Right renal cortex interstitium (tissue), 3 donors: Measurements from ENCODE around the gene GINS1. TPM values are rescaled to one million over a fixed set of nuclear protein-coding genes. Genes with fewer than 3 reads are reported as not detected.
A peak's percentile ranks its signal among the peaks of the same experiment; 100 is the strongest.
"Not testable (repeated sequence)": the region's sequence is repeated elsewhere in the genome, so short reads cannot be mapped to it uniquely, and the experiment has no call there.

Source experiments
- DNase-seq, 3 donors: peaks; one replicate each; pipeline ENCODE4 v3.0.0-alpha.2; 2013; ENCODE audit warnings: low read depth in 3 of 3, low spot score in 2 of 3
- polyA plus RNA-seq, 3 donors: library from polyadenylated mRNA; unstranded; fragments of 120-200 nt; gene quantifications; one replicate each; pipeline ENCODE4 v1.2.1, GENCODE V29; 2013; ENCODE audit not compliant: insufficient read length in 3 of 3

The GINS1 gene
- polyA plus RNA-seq, 3 donors: 18.5 to 20.0 (median 19.3) TPM

DNA sequence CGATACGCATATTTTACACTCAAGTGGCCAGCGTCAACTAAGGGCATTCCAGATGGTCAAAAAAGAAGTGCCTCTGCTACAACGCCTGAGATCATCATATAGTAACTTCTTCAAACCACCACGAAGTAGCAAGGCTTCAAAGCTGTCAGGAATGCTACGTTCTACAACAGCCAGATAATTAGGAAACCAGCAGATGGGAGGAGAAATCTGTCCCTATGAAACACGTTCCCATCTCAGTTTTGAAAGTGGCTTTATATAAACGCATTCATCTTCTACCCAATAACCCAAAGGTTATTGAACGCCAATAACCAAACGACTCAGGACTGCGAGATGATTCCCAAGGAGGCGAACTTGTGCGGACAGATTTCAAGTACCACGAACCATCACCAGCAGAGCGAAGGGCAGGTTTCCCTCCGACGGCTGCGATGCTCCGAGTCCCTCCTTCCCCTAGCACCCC, 18.0 kb upstream of the GINS1 start:
- no peak for DNase-seq

DNA sequence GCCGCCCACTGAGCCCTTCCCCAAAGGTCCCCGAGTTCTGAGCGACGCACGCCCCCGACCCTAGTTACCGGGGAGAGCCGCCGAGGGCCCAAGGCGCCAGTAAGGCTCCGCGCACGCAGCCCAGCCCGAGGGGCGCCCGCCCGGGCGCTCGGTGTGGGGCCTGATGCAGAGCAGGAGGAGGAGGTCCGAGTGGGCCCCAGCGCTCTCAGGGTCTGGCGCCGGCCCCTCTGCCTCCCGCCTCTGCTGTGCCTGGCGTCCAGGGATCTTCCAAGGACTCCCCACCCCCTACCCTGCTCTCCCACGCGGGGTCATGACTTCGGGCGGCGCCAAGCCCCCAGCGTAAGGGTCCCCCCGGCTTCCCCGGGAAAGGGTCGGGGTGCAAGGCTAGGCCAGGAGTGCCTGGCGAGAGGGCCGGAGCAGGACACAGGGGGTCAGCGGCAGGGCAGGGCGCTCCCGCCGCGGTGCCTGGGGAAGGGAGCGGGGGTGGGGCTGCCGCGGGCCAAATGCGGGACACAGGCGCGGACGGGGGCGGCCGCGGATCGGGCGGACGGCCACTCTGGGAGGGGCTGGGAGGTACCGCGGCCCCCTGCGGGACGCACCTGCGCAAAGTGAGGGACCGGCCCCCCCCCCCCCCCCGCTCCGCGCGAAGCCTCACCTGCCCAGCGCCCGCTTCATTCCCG, 17.5 kb upstream of the GINS1 start:
- peak in 2 of 3 donors; percentile 36 to 43 for DNase-seq

DNA sequence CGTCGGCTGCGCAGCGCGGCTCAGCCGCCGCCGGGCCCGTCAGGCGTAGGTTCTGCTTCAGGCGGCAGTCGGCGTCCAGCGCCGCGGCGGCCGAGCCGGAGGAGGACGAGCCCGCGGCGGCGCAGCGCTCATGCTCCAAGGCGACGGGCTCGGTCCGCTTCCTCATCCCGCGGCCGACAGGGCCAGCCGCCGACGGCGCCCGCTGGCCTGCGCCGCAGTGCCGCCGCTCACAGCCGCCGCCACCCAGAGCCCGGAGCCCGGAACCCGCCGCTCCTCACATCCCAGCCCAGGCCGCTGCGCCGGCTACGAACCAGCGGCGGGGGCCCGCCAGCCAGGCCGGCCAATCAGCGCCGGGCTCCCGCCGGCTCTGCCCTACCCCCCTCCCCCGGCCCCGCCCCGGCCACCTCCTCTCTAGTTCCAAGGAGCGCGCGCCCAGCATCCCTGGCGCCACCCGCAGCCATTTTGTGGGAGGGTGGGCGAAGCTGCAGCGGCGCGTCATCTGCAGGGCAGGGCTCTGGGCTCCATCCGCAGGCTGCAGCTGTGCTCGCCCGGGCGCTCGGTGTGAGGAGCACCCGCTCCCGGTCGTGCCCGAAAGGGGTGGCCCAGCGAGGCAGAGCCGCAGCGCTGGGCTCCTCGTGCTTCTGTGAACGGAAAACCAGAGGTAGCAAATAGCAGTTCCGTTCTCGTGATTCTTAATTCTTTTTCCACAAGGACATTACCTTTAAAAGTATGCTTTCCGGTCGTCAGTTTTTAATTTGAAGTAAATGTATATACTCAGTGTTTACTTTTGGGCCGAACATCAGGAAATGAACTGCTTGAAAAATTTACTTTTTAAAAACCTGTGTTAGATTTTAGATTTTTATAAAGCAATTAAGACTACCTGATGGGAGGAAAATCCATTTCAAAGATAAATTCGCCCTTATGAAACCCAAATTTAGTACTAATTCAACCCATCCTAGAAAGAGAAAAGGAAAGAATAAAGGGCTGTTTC, 16.6 kb upstream of the GINS1 start, which contains the start of gene ABHD12:
Gene ABHD12, minus strand, starts transcription at position 298 of the 991 bp plus-strand sequence. Its CDS starts 132 bp downstream, at position 166.
- peak; percentile 71 to 88 (median 88) for DNase-seq

DNA sequence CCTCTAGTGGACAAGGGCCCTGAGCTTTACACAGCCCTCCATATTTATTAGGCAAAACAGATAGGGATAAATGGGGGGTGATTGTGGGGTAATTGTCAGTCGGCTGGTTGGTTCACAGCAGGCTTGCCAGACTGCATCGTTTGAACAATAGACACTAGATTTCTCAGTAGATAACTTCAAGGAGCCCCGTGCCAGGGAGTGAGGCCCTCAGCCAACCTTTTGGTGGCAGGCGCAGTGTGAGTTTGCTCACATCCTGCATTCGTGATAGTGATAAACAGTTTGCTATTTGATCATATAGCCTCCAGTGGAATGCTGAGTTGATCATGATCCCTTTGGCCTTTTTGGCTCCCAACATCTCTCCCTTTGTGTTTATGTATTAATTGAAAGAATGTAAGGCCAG, 13.2 kb upstream of the GINS1 start:
- no peak for DNase-seq

DNA sequence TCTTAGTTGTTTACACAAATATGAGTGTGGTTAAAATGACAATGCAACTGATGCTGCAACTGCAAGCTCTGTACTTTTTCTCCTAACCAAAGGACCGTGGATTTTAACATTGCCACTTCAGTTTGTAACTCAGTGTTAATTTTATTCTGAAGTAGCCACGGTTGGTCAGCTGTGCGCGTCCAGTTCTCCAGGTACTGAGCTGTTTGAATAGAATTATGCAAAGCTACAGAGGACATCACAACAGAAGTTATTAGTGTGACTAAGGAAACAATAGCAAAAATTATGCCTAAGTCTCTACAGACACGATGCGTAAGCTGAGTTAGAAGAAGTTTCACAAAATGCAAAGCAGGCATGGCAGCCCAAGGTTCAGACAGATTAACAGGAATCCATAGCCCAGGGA, 12.5 kb upstream of the GINS1 start:
- no peak for DNase-seq

DNA sequence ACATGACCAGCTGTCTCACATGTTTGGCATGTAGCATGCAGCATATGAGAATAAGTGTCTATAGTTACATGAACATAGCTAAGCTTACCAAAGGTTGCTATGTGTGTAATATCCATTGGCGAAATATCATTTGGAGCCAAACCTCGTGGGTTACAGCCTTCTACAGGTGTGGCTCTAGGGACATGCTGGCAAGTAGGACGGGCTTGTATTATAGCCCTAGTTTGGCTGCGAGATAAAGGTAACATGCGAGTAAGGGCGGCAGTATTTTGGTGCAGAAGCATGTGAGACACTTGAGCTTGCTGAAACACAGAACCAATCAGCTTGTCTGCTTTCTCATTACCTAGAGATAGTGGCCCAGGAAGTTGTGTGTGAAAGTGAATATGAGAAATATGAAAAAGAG, 10.4 kb upstream of the GINS1 start:
- no peak for DNase-seq

DNA sequence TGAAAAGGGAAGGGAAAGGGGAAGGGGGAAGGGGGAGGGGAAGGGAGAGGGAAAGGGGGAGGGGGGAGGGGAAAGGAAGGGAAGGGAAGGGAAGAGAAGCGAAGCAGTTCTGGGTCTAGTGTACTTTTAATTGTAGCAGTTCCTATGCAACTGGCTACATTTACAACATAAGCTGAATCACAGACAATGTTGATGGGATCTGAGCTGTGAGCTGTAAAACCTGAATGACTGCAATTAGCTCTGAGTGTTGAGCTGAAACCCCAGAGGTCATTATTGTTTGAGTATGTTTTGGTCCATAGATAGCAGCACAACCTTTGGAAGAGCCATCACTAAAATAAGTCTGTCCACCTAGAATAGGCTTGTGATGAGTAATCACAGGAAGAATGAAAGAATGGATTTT, 9.7 kb upstream of the GINS1 start:
- no peak for DNase-seq

DNA sequence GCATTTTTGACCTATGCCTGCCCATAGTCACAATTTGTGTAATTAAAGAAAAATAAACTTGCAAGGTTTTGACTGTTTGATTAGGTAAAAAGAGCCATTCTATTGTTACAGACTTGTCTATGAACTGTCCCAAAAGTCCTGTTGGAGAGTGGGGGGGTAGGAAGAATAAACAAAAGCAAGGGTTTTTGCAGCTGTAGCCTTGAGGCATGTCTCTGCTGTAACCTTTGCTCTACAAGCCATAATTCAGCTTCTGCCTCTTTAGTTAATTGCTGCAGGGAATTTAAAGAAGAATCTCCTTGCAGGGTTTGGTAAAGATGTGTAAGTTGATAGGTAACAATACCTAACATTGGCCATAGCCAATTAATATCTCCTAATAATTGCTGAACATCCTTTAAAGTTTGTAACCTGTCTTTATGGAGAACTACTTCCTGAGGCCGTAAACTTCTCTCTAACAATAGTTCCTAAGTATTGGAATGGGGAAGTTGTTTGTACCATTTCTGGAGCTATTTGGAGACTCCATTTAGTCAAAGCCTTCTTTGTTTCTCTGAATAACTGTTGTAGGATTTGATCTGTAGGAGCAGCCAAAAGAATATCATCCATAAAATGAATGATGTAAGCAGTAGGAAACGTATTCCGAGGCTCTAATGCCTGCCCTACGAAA, 9.0 kb upstream of the GINS1 start:
- no peak for DNase-seq

DNA sequence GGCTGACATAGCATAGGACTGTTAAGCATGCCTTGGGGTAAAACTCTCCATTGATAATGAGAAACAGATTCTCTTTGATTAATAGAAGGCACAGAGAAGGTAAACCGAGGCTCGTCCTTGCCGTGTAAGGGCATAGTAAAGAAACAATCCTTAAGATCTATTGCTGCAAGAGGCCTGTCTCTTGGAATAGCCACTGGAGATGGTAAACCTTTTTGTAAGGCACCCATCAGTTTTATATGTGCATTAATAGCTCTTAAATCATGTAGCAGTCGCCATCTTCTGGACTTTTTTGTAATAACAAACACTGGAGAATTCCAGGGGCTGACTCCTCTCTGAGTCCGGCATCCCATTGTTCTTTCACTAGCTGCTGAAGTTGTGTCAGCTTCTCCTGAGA, 8.4 kb upstream of the GINS1 start:
- DNase-seq: peak in 1 of 3 donors; percentile 47

DNA sequence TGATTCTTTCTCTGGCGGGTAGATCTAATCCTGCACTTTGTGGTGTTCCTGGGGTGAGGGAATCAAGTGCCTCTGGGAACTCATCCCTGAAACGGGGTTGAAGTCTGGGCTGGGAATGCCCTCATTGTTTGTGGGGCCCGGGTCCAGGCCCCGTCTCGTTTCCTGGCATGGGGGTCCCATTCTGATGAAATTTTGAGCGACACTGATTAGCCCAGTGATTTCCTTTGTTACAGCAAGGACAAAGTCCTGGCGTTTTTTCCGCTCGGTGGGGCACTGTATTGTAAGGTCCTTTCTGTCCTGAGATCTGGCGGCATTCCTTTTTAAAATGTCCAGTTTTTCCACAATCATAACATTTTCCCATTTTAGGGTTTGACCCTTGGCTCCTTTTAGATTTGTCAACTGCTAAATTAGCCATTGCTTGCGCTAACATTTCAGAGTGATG, 7.2 kb upstream of the GINS1 start:
- DNase-seq: not testable (repeated sequence)

DNA sequence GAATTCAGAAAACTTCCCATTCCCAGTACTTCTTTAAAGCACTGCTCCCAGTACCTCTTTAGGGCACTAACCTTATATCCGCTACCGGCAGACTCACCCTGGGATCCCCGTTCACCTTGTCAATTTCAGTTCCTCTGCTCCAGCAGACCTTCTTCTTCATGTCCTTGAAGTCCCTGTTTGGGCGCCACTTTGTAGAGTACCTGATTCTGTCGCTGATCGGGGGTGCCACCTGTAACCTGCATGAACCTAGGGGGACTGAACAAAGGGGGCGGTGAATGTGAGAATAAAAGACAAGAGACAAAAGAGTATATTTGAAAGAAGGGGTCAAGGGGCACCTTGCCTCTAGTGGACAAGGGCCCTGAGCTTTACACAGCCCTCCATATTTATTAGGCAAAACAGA, 4.9 kb upstream of the GINS1 start:
- no peak for DNase-seq

DNA sequence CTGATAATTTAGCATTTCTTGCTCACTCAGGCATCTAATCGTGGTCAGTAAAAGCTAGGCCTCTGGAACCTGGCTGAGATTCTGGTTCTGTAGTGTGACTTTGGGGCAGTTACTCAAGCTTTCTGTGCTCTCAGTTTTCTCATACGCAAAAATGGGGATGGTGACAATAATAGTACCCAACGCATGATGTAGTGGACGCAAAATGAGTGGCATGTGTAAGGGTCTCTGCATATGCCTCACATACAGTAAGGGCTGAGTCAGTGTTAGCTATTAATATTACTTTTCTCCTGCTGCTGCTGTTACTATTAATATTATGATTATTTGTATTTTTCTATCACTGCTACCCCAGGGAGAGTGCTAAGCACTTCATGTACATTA, 686 bp downstream of the GINS1 start:
- no peak for DNase-seq

DNA sequence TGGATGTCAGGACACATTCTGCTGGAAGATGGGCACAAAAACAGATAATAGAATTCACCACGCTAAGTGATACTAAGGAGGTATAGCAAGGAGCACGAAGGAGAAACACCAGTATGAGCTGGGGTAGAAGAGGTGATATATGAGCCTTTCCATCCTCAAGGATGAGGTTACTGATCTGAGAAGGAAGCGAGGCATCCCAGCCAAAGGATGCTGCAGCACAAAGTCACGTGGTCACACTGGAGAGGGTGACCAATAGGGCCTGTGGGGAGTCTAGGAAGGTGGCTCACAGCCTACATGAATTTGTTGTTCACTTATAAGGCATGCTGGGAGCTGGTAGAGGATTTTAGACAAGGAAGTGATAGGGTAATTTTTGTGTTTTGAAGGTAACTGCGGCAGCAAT, 1.4 kb downstream of the GINS1 start:
- DNase-seq: no peak

DNA sequence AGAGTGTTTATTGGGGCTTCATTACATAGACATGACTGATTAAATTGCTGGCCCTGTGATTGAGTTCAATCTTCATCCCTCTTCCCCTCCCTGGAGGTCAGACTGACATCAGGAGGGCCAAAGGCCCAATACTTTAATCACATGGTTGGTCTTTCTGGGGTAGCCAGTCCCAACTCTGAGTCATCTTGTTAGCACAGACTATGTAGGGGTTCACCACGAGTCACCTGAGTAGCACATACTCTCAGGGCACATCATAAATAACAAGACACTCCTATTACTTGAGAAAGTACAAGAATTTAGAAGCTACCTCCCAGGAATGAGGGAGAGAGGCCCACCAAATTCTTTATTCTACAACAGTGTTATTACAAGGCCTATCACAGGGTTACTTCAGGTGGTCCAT, 11.3 kb downstream of the GINS1 start:
- DNase-seq: no peak

DNA sequence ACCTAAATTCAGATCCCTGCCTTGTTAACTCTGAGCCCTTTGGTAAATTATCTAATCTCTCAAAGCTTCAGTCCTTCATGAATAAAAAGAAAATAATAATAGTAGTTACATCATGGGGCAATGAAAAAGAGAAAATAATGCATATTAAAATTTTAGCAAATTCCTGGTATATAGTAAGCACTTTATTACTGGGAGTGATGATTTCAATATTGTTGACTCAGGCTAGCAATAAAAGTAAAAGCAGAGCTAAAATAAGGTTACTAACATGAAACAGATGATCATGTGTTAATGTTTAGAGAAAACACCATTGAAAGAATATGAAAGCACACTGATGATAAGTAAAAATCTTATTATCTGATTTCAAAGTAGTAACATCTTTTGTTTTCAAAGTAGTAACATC, 13.6 kb downstream of the GINS1 start:
- DNase-seq: no peak

DNA sequence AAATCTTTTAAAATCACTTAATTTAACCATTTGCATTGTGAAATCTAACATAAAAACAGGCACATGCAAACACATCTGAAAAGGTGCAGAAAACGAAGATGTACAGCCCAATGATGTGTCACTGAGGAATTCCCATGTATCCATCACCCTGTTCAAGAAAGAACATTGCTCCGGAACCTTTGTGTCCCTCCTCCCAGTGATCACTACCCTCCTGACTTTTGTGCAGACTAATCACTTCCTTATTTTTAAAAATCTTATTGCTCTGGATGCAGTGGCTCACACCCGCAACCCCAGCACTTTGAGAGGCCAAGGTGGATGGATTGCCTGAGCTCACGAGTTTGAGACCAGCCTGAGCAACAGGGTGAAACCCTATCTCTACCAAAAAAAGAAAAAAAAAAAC, 14.6 kb downstream of the GINS1 start:
- no peak for DNase-seq

DNA sequence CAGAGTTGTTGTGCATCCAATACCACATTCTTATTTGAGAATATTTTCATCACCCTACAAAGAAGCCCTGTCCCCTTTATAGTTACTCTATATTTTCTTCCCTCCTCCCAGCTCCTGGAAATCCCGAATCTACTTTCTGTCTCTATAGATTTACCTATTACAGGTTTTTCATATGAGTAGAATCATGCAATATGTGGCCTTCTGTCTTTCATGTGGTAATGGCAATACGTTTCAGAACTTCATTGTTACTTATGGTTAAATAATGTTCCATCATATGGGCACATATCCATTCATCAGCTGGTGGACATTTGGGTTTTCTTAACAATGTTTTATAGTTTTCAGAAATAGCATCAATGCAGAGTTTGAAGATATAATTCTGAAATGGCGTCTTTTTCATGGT, 17.1 kb downstream of the GINS1 start:
- no peak for DNase-seq

DNA sequence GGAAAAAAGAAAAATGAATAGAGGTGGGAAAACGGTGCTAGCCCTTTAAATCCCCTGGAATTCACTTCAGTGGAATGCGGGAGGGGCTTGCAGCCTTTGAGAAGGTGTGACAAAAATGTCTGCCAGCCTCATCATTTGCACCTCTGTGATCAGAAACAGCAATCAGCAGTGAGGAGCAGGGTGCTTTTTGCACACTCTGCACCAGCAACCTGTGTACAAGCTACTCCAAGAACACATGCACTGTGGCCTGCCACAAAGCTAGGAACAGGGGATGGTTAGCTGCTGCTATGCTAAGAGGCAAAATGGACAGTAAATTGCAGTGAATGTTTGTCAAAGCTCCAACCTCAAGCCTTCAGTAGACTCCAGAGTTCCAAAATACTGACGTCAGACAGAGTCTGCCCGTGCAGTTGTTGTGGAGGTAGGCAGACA, 29.7 kb downstream of the GINS1 start:
- no peak for DNase-seq

DNA sequence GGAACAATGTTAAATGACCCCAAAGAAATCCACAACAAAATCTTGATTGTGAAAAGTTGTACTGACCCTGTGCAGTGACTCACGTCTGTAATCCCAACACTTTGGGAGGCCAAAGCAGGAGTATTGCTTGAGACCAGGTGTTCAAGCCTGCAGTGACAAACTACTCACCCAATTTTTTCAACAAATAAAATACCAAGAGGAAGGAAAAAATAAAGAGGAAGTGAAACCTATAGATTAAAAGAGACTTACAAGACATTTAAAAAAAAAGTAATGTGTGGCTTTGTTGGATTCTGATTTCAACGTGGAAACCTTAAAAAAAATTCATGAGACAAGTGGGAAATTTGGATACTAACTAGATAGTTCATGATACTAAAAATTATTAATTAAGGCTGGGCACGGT, 31.9 kb downstream of the GINS1 start:
- DNase-seq: no peak

DNA sequence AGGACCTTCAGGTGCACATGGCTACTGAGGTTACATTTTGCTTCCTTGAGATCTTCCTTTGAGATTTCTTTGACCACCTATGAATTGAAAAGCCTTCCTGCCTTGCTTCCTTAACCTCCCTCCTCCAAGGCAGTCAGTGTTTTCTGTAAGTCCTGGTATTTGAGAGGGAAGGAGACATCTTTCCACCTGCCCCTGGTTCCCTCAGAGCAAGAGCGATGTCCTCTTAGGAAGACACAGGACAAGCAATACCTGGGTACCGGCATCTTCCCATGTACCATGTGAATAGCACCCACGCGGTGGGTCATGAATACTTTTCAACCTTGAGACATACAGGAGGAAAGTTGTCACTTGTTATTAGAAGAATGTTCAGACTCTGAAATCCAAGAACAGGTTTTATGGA, 37.1 kb downstream of the GINS1 start:
- no peak for DNase-seq

DNA sequence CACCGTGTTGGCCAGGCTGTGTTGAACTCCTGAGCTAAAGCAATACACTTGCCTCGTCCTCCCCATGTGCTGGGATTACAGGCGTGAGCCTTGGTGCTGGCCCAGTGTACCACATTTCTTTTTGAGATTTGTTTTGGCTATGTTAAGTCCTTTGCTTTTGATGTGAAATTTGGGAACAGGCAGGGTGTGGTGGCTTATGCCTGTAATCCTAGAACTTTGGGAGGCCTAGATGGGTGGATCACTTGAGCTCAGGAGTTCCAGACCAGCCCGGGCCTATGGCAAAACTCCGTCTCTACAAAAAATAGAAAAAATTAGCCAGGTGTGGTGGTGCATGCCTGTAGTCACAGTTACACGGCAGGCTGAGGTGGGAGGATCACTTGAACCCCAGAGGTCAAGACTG, 40.2 kb downstream of the GINS1 start:
- DNase-seq: no peak
